GM19035 (cell line): ENCODE results near the gene YRDC.

Experiments used
- ATAC-seq: cut with Tn5 transposase; IDR thresholded peaks from one replicate; pipeline ENCODE4 v1.9.1; 2021; ENCODE audit not compliant: unreplicated experiment

YRDC gene, protein sequence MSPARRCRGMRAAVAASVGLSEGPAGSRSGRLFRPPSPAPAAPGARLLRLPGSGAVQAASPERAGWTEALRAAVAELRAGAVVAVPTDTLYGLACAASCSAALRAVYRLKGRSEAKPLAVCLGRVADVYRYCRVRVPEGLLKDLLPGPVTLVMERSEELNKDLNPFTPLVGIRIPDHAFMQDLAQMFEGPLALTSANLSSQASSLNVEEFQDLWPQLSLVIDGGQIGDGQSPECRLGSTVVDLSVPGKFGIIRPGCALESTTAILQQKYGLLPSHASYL

GRCh38 chr1:37807555-37808368 is at the start of gene YRDC, which contains the start of gene C1orf122:
Gene YRDC (minus strand): TSS chr1:37808208. CDS start chr1:37808180, 28 bp downstream.
Gene C1orf122 (plus strand): TSS chr1:37807790. CDS start chr1:37808405, 615 bp downstream.
- peak; percentile 90 for ATAC-seq

DNA sequence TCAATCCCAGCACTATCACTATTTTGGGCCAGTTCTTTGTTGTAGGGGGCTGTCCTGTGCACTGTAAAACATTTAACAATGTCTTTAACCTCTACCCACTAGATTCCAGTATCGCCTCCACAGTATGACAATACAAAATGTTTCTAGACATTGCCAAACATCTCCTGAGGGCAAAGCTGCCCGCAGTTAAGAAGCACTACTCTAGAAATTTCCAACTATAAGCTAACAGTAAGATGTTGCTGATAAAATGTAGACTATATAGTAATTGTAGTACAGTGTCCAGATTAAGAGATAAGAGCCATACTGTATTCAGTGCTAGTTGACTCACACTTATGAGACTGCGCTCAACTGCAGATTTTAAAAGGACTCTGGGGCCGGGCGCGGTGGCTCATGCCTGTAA is 46.4 kb upstream of the YRDC start:
- no peak for ATAC-seq

DNA sequence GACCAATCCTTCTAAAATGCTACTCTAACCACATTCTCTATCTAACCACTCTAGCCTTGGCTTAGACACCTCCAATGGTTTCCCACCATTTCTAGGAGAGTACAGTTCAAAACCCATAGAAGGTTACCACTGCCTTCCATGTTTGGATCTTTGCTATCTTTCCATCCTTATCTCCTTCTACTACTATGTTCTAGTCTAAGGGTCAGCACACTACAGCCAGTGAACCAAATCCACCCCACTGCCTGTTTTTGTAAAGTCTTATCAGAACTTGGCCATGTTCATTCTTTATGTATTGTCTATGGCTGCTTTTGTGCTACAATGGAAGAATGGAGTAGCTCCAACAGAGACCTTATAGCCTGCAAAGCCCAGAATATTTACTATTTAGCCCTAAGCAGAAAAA is 45.1 kb upstream of the YRDC start:
- ATAC-seq, result no peak

GRCh38 chr1:37851782-37852210 is 43.8 kb upstream of the YRDC start:
- ATAC-seq, result no peak

GRCh38 chr1:37851262-37851661 is 43.3 kb upstream of the YRDC start:
- ATAC-seq, result no peak

- ATAC-seq, result no peak
Observed at GRCh38 chr1:37850352-37850955, 42.4 kb upstream of the YRDC start.

GRCh38 chr1:37849480-37849879 is 41.5 kb upstream of the YRDC start:
- ATAC-seq, result no peak

GRCh38 chr1:37846647-37847339 is 38.8 kb upstream of the YRDC start:
- no peak for ATAC-seq

DNA sequence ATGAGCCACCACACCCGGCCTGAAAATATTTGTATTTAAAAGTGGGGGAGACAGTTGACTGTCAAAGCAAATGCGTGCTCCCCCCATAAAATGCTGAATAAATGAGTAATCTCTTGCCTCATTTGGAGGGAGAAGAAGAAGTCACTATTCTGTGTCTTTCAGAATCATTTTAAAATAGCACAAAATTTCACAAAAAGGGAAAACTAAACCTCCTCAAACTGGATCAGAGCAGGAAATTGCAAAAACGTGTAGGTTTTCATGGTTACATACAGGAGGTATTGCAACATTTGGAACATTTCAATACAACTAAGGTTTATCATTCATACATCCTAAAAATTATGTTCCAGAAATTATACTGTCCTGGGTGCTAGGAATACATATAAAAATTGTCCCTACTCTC is 37.8 kb upstream of the YRDC start:
- ATAC-seq, result no peak

DNA sequence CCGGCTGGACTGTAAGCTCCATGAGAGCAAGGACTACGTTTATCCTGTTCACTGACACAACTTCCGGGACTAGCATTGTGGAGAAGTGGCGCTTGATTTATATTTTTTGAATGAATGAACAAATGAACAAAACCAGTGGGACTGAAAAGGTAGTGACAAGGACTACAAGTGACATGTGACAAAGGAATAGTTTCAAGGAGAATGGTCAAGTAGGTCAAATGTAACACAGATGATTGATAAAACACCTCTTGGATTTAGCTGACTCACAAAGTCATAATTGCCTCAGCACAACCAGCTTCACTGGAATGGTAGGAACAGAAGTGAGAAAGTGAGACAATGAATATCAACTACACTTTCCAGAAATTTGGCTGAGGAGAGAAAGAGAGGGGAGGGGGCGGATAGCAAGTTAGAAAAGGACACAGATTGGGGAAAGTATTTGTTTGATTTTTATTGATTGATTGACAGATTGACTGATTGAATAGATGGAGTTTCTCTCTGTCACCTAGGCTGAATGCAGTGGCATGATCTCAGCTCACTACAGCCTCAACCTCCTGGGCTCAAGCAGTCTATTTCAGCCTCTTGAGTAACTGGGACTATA is 37.1 kb upstream of the YRDC start:
- no peak for ATAC-seq

- ATAC-seq, result no peak
Observed at GRCh38 chr1:37844536-37844935, 36.5 kb upstream of the YRDC start.

DNA sequence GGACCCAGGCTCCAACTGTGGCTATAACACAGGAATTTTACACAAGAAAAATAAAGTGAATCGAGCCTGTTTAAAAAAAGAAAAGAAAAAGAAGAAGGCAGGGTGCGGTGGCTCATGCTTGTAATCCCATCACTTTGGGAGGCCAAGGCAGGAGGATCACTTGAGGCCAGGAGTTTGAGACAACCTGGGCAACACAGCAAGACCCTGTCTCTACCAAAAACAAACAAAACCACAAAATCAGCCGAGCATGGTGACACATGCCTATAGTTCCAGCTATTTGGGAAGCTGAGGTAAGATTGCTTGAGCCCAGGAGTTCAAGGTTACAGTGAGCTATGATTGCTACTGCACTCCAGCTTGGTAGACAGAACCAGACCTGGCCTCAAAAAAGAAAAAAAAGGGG is 33.6 kb upstream of the YRDC start:
- no peak for ATAC-seq

GRCh38 chr1:37840711-37841110 is 32.7 kb upstream of the YRDC start:
- no peak for ATAC-seq

DNA sequence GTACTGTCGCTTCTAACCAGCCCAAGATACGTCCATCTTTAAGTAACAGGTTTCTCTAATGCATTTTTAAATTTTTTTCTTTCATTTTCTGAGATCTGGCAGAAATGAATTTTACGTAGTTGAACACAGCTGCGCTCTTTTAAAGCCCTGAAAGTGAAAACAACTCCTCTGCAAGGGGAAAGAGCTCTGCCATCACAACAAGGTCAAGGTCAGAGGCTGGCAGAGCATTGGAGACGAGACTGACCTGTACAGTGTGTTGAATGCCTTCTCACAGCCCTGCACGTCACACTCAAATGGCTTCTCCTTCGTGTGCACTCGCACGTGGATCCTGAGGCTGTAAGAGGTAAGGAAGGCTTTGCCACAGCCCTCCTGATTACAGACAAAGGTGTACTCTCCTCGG is 31.7 kb upstream of the YRDC start:
- no peak for ATAC-seq

- no peak for ATAC-seq
Observed at GRCh38 chr1:37836788-37837187, 28.8 kb upstream of the YRDC start.

- no peak for ATAC-seq
Observed at GRCh38 chr1:37831809-37832208, 23.8 kb upstream of the YRDC start.

GRCh38 chr1:37831109-37831508 is 23.1 kb upstream of the YRDC start:
- ATAC-seq, result no peak

DNA sequence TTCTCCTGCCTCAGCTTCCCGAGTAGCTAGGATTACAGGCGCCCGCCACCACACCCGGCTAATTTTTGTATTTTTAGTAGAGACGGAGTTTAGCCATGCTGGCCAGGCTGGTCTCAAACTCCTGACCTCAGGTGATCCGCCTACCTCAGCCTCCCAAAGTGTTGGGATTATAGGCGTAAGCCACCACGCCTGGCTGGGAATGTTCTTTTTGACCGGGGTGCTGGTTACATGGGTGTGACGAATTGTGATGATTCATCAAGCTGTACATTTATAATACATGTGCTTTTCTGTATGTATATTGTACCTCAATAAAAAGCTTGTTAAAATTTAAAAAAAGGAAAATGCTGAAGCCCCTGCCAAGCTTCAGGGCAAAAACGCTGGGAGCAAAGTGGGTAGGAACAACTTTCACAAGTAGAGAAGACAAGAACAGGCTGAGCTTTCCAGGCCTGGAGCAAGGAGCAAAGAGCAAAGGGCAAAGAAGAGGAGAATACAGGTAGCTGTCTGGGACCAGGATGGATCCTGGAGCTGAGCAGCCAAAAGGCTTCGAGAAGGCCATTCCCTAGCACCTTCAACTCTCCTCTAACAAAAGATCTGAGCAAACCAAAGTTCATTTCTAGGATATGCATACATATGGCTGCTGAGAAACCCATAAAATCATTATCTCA is 20.5 kb upstream of the YRDC start:
- ATAC-seq, result no peak

DNA sequence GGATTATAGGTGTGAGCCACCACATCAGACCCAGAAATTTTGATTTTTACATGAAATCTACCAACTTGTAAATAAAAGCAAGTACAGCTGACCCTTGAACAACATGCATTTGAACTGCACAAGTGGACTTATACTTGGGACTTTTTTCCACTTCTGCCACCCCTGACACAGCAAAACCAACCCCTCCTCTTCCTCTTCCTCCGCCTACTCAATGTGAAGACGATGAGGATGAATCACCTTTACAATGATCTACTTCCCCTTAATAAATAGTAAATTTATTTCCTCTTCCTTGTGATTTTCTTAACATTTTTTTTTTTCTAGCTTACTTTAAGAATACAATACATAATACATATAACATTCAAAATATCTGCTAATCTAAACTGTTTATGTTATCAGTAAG is 17.5 kb upstream of the YRDC start:
- ATAC-seq, result no peak

- no peak for ATAC-seq
Observed at GRCh38 chr1:37824001-37824400, 16.0 kb upstream of the YRDC start.
